Measurements from ENCODE around the gene CALU. TPM values are rescaled to one million over a fixed set of nuclear protein-coding genes. Genes with fewer than 3 reads are reported as not detected.

Gene CALU
- total and polyA plus RNA-seq, 2 experiments from 2014 or later, result 1,589 to 1,706 TPM

DNA sequence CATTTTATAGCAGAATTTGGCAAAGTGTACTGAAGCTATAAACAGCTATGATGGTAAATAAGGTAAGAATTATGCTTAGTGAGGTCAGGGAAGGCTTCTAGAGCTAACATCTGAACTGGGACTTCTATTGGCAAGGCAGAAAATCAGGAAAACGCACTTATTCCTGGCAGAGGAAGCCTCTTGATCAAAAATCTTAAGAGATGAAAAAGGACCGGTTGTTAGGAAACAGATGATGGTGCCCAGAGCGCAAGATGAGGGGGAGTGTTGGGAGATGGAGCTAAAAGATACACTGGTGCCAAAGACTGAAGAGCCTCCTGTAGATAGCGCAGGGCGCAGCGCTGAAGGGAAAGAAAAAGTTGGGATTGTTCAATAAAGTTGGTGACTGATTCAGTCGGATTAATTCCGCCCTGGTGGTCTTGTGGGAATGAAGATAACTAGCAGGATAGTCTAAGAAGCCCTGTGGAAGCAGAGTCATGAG is 550 bp upstream of the CALU start:
- Histone ChIP-seq H3K4me3 (peak overlapping the region; percentile 98), H3K27me3 (replicated peaks; ENCODE audit: insufficient read depth) (no peaks in the 10 kb centered on the region), H3K79me2 (ENCODE audit: insufficient read depth) (peaks cover 44% of the 10 kb centered on the region), H3K36me3 (ENCODE audit: low read depth) (peaks cover 2% of the 10 kb centered on the region; the same call in 1 of the 2 replicates), H3K9ac (peak overlapping the region; percentile 100), H3K4me1 (ENCODE audit: insufficient read depth) (peaks cover 28% of the 10 kb centered on the region), H3K4me2 (ENCODE audit: unreplicated experiment) (peak overlapping the region; percentile 89), H3K9me3 (ENCODE audit: low read depth) (no peaks in the 10 kb centered on the region), H2AFZ (peak overlapping the region; percentile 68), H3K9me2 (ENCODE audit: insufficient read depth) (no peaks in the 10 kb centered on the region), H3F3A (ENCODE audit: insufficient read depth) (peaks cover 60% of the 10 kb centered on the region), H4K20me1 (ENCODE audit: insufficient read depth) (peaks cover 3% of the 10 kb centered on the region; the same call in 1 of the 2 replicates), H3K27ac (peak overlapping the region; percentile 99)
- 1 to 2% methylated on average over 8 of the region's 8 CpGs for WGBS, 2 experiments (ENCODE audit: low coverage in 1 of 2, low lambda C conversion rate in 2 of 2, missing lambda C conversion rate in 2 of 2)
- peak; percentile 81 for DNase-seq
- in situ Hi-C loops (cut with MboI), result no loop called here
- TF ChIP-seq EZH2phosphoT487 (IDR thresholded peaks at IDR 0.05; ENCODE audit: insufficient read depth, low read depth), result no peak
- TF ChIP-seq EZH2 (IDR thresholded peaks at IDR 0.05; ENCODE audit: insufficient read depth, poor library complexity, severe bottlenecking), result no peak

DNA sequence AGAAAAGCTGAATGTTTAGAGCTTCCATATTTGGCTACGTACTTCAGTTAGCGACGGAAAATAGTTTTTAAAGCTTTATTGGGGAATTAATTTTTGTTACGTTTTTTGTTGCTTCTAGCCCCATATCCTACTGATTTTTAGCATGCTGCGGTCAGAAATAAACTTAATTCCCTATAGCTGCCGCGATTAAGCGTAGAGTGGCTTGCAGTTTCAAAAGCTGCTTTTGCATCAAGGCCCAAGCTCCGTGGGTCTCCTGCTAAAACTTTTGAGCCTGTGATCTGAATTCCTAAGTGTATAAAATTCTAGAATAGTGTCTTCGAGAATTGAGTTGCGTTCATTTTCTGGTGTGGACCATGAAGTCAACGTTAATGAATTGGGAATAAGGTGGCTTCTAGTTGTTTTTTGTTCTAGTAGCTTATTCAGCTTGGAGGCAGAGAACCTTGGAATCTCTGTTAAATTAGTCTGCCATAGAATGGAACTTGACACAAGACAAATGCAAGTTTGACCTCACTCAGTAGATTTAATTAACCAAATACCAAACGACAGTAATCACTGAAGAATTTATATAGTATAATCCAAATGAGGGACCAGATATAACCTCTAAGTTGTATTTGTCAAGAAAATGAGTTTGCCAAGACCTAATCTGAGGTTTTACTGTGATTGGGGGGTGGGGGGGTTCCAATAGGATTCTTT is 977 bp downstream of the CALU start:
- Histone ChIP-seq H3K27ac (peak overlapping the region; percentile 99), H3K36me3 (ENCODE audit: low read depth) (peaks cover 9% of the 10 kb centered on the region; the same call in 1 of the 2 replicates), H3F3A (ENCODE audit: insufficient read depth) (peaks cover 75% of the 10 kb centered on the region), H3K27me3 (replicated peaks; ENCODE audit: insufficient read depth) (no peaks in the 10 kb centered on the region), H3K9me2 (ENCODE audit: insufficient read depth) (no peaks in the 10 kb centered on the region), H3K4me1 (ENCODE audit: insufficient read depth) (peaks cover 43% of the 10 kb centered on the region), H3K4me3 (peak overlapping the region; percentile 98), H3K9ac (peak overlapping the region; percentile 100), H3K4me2 (ENCODE audit: unreplicated experiment) (peak overlapping the region; percentile 98), H4K20me1 (ENCODE audit: insufficient read depth) (peaks cover 15% of the 10 kb centered on the region; the same call in 1 of the 2 replicates), H3K9me3 (ENCODE audit: low read depth) (no peaks in the 10 kb centered on the region), H2AFZ (no peak overlapping the region), H3K79me2 (ENCODE audit: insufficient read depth) (peaks cover 60% of the 10 kb centered on the region)
- TF ChIP-seq EZH2 (IDR thresholded peaks at IDR 0.05; ENCODE audit: insufficient read depth, poor library complexity, severe bottlenecking), result no peak
- TF ChIP-seq EZH2phosphoT487 (IDR thresholded peaks at IDR 0.05; ENCODE audit: insufficient read depth, low read depth), result no peak
- WGBS, 2 experiments (ENCODE audit: low coverage in 1 of 2, low lambda C conversion rate in 2 of 2, missing lambda C conversion rate in 2 of 2), result 1% methylated on average over 13 of the region's 13 CpGs
- in situ Hi-C loops (cut with MboI), result no loop called here
- peak; percentile 38 for DNase-seq

DNA sequence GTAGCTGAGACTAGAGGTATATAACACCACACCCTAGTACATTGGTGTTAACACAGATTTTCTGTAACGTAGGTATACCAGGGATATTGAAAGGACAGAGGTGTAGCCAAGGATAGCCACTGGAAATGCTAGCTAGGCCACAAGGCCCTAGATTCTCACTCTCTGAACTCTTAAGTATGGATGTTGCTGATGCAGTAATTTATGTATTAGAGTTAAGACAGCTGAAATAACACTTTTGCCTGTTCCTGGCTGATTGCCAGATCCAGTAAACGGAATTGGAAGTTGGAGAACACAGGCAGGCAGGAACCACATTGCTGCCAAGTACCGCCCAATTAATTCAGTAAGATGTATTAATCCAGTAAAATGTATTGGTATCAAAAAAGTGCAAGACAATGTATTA is 1.8 kb downstream of the CALU start:
- H3K27ac ChIP-seq, result peak overlapping the region; percentile 99

DNA sequence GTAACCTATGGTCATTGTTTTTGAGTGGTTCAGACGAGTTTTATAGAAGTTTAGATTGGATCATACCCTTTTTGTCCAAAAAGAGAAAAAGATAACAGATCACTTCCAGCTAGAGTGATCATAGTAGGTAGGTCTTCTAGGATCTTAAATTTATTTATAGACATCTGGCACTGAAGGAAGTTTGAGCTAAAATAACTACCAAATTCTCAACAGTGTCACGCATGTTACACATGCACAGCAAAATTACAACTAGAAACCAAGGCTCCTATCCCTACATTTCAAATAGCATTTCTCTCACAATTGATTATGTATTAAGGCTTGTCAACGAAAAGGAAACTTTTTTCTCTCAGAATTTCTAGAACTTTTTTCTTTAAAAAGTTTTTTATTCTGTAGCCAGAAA is 2.3 kb downstream of the CALU start:
- Histone ChIP-seq H3K27me3 (replicated peaks; ENCODE audit: insufficient read depth) (no peaks in the 10 kb centered on the region), H3K9me2 (ENCODE audit: insufficient read depth) (no peaks in the 10 kb centered on the region), H3K9ac (peak overlapping the region; percentile 100), H3K4me1 (ENCODE audit: insufficient read depth) (peaks cover 51% of the 10 kb centered on the region), H3K79me2 (ENCODE audit: insufficient read depth) (peaks cover 73% of the 10 kb centered on the region), H3K27ac (peak overlapping the region; percentile 99), H3K36me3 (ENCODE audit: low read depth) (peaks cover 9% of the 10 kb centered on the region; the same call in 1 of the 2 replicates), H3K4me2 (ENCODE audit: unreplicated experiment) (peak overlapping the region; percentile 98), H3K9me3 (ENCODE audit: low read depth) (no peaks in the 10 kb centered on the region), H2AFZ (no peak overlapping the region), H4K20me1 (ENCODE audit: insufficient read depth) (peaks cover 27% of the 10 kb centered on the region; the same call in 1 of the 2 replicates), H3K4me3 (peak overlapping the region; percentile 98), H3F3A (ENCODE audit: insufficient read depth) (peaks cover 85% of the 10 kb centered on the region)
- in situ Hi-C loops (cut with MboI), result no loop called here
- 8% methylated on average over 3 of the region's 3 CpGs for WGBS, 2 experiments (ENCODE audit: low coverage in 1 of 2, low lambda C conversion rate in 2 of 2, missing lambda C conversion rate in 2 of 2)
- peak; percentile 51 for DNase-seq
- TF ChIP-seq EZH2phosphoT487 (IDR thresholded peaks at IDR 0.05; ENCODE audit: insufficient read depth, low read depth), result no peak
- no peak for TF ChIP-seq EZH2 (IDR thresholded peaks at IDR 0.05; ENCODE audit: insufficient read depth, poor library complexity, severe bottlenecking)

More for the DNA sequence above, 1.8 kb downstream of the CALU start:
- H3K4me2 ChIP-seq (ENCODE audit: unreplicated experiment), result peak overlapping the region; percentile 98
- peak; percentile 60 for DNase-seq
- H3F3A ChIP-seq (ENCODE audit: insufficient read depth), result peaks cover 84% of the 10 kb centered on the region
- H3K79me2 ChIP-seq (ENCODE audit: insufficient read depth), result peaks cover 68% of the 10 kb centered on the region
- peaks cover 51% of the 10 kb centered on the region for H3K4me1 ChIP-seq (ENCODE audit: insufficient read depth)
- H4K20me1 ChIP-seq (ENCODE audit: insufficient read depth), result peaks cover 22% of the 10 kb centered on the region; the same call in 1 of the 2 replicates
- peaks cover 9% of the 10 kb centered on the region; the same call in 1 of the 2 replicates for H3K36me3 ChIP-seq (ENCODE audit: low read depth)
- peak overlapping the region; percentile 100 for H3K9ac ChIP-seq
- no peaks in the 10 kb centered on the region for H3K27me3 ChIP-seq (replicated peaks; ENCODE audit: insufficient read depth)
- no peaks in the 10 kb centered on the region for H3K9me2 ChIP-seq (ENCODE audit: insufficient read depth)
- peak overlapping the region; percentile 98 for H3K4me3 ChIP-seq
- in situ Hi-C loops (cut with MboI), result no loop called here
- H2AFZ ChIP-seq, result no peak overlapping the region
- WGBS, 2 experiments (ENCODE audit: low coverage in 1 of 2, low lambda C conversion rate in 2 of 2, missing lambda C conversion rate in 2 of 2), result 15 to 16% methylated on average over 3 of the region's 3 CpGs
- no peaks in the 10 kb centered on the region for H3K9me3 ChIP-seq (ENCODE audit: low read depth)
- TF ChIP-seq EZH2 (IDR thresholded peaks at IDR 0.05; ENCODE audit: insufficient read depth, poor library complexity, severe bottlenecking) (no peak), EZH2phosphoT487 (IDR thresholded peaks at IDR 0.05; ENCODE audit: insufficient read depth, low read depth) (no peak)

Data from GM23248 (cell line).